Measurements from ENCODE around the gene DPYD.

- no peak for TF ChIP-seq EZH2 (IDR thresholded peaks at IDR 0.05; ENCODE audit: borderline replicate concordance, low read length)
- TF ChIP-seq, protein P1, sequence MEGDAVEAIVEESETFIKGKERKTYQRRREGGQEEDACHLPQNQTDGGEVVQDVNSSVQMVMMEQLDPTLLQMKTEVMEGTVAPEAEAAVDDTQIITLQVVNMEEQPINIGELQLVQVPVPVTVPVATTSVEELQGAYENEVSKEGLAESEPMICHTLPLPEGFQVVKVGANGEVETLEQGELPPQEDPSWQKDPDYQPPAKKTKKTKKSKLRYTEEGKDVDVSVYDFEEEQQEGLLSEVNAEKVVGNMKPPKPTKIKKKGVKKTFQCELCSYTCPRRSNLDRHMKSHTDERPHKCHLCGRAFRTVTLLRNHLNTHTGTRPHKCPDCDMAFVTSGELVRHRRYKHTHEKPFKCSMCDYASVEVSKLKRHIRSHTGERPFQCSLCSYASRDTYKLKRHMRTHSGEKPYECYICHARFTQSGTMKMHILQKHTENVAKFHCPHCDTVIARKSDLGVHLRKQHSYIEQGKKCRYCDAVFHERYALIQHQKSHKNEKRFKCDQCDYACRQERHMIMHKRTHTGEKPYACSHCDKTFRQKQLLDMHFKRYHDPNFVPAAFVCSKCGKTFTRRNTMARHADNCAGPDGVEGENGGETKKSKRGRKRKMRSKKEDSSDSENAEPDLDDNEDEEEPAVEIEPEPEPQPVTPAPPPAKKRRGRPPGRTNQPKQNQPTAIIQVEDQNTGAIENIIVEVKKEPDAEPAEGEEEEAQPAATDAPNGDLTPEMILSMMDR (IDR thresholded peaks at IDR 0.05; ENCODE audit: low read length): no peak
Observed at GRCh38 chr1:97728436-97728835, 192.4 kb downstream of the DPYD start.

Data from OCI-LY1 (cell line).